OCI-LY1 (cell line): ENCODE data around the gene CCDC78.

Experiments
- H2AFZ ChIP-seq: fragments of 200-600 bp; sonication (generic), shearing (Covaris generic); 2 replicates; pipeline ENCODE4 v1.6.0; 2014; ENCODE audit warnings: antibody characterized with exemption, mild to moderate bottlenecking, low read length
- H3F3A ChIP-seq: fragments of 200-600 bp; sonication (generic), shearing (Covaris generic); 2 replicates; pipeline ENCODE4 v1.6.0; 2014; ENCODE audit warnings: mild to moderate bottlenecking, antibody characterized with exemption, low read length, moderate library complexity; ENCODE audit not compliant: insufficient read depth
- H3K27ac ChIP-seq: fragments of 200-600 bp; sonication (generic); 2 replicates; pipeline ENCODE4 v1.5.1; 2014; ENCODE audit warnings: low read length, mixed run types, mild to moderate bottlenecking, low read depth; ENCODE audit not compliant: poor library complexity, severe bottlenecking
- H3K27me3 ChIP-seq: fragments of 200-600 bp; sonication (generic); 2 replicates; pipeline ENCODE4 v1.6.0; 2014; ENCODE audit warnings: antibody characterized with exemption, mild to moderate bottlenecking, low read length, moderate library complexity; ENCODE audit not compliant: insufficient read depth
- H3K36me3 ChIP-seq: fragments of 200-600 bp; sonication (generic); 2 replicates; pipeline ENCODE4 v1.6.1; 2014; ENCODE audit warnings: mild to moderate bottlenecking, antibody characterized with exemption, low read length, moderate library complexity, mixed read lengths; ENCODE audit not compliant: insufficient read depth
- H3K4me1 ChIP-seq: fragments of 200-600 bp; sonication (generic); 2 replicates; pipeline ENCODE4 v1.5.1; 2014; ENCODE audit warnings: mild to moderate bottlenecking, low read length, moderate library complexity; ENCODE audit not compliant: insufficient read depth, severe bottlenecking
- H3K4me2 ChIP-seq: fragments of 200-600 bp; sonication (generic), shearing (Covaris generic); 2 replicates; pipeline ENCODE4 v1.6.1; 2014; ENCODE audit warnings: low read length
- H3K4me3 ChIP-seq: fragments of 200-600 bp; sonication (generic); 2 replicates; pipeline ENCODE4 v1.5.1; 2014; ENCODE audit warnings: low read length, low read depth, mild to moderate bottlenecking, mixed read lengths; ENCODE audit not compliant: poor library complexity, severe bottlenecking
- H3K79me2 ChIP-seq: fragments of 200-600 bp; shearing (Covaris generic); 2 replicates; pipeline ENCODE4 v1.6.1; 2016; ENCODE audit warnings: mixed run types, low read length, mixed read lengths; ENCODE audit not compliant: insufficient read depth
- H3K9ac ChIP-seq: fragments of 200-600 bp; sonication (generic), shearing (Covaris generic); 2 replicates; pipeline ENCODE4 v1.6.1; 2014; ENCODE audit warnings: mild to moderate bottlenecking, low read length, mixed read lengths
- H3K9me2 ChIP-seq: fragments of 200-600 bp; sonication (generic), shearing (Covaris generic); 2 replicates; pipeline ENCODE4 v1.6.1; 2014; ENCODE audit warnings: low read depth, mild to moderate bottlenecking, low read length, mixed read lengths
- H3K9me3 ChIP-seq: fragments of 200-600 bp; shearing (Covaris generic); 2 replicates; pipeline ENCODE4 v1.6.1; 2014; ENCODE audit warnings: low read length, mixed read lengths
- H4K20me1 ChIP-seq: fragments of 200-600 bp; sonication (generic), shearing (Covaris generic); 2 replicates; pipeline ENCODE4 v1.6.0; 2016; ENCODE audit warnings: mild to moderate bottlenecking, low read length; ENCODE audit not compliant: insufficient read depth
- CTCF ChIP-seq: fragments of 200-600 bp; sonication (generic), shearing (Covaris generic); IDR thresholded peaks from 2 replicates; pipeline ENCODE4 v1.5.1; 2017; ENCODE audit warnings: mild to moderate bottlenecking, antibody characterized with exemption, low read length, moderate library complexity, mixed read lengths
- EZH2 ChIP-seq: fragments of 200-600 bp; sonication (generic), shearing (Covaris generic); IDR thresholded peaks from 2 replicates; pipeline ENCODE4 v1.8.0; 2017; ENCODE audit warnings: borderline replicate concordance, mixed run types, mild to moderate bottlenecking, antibody characterized with exemption, low read length, moderate library complexity, mixed read lengths

CCDC78 gene

GRCh38 chr16:750485-750884, 24.2 kb upstream of the CCDC78 start:
- TF ChIP-seq EZH2 (no peak), CTCF (no peak)
- Histone ChIP-seq H3K4me2 (no peak overlapping the region), H2AFZ (no peak overlapping the region)

DNA sequence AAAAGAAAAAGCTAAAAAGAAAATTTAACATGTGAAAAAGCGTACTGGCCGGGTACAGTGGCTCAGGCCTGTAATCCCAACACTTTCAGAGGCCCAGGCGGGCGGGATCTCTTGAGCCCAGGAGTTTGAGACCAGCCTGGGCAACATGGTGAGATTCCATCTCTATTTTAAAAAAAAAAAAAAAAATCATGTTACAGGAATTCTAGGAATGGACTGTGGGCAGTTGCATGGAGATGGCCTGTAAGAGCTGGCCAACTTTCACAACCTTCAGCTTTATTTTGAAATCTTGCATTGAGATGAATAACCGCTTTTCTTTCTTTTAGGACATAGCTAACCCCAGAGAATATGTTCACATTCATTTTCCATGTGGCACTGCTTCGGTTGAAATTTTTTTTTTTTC, 22.8 kb upstream of the CCDC78 start:
- TF ChIP-seq EZH2 (no peak), CTCF (no peak)
- Histone ChIP-seq H3K4me3 (no peak overlapping the region), H3K4me1 (no peaks in the 10 kb centered on the region), H3K4me2 (no peak overlapping the region), H3K27ac (no peak overlapping the region), H3K9ac (no peak overlapping the region), H4K20me1 (no peaks in the 10 kb centered on the region), H3K9me2 (no peaks in the 10 kb centered on the region), H3K79me2 (no peaks in the 10 kb centered on the region), H3K27me3 (peaks cover 5% of the 10 kb centered on the region), H3F3A (no peaks in the 10 kb centered on the region), H3K9me3 (no peaks in the 10 kb centered on the region), H2AFZ (no peak overlapping the region), H3K36me3 (no peaks in the 10 kb centered on the region)

More at GRCh38 chr16:750485-750884, 24.2 kb upstream of the CCDC78 start:
- H3K79me2 ChIP-seq, result no peaks in the 10 kb centered on the region
- no peak overlapping the region for H3K27ac ChIP-seq
- H3K36me3 ChIP-seq, result no peaks in the 10 kb centered on the region
- H3K27me3 ChIP-seq, result peaks cover 5% of the 10 kb centered on the region
- H3K9me3 ChIP-seq, result no peaks in the 10 kb centered on the region
- no peaks in the 10 kb centered on the region for H3F3A ChIP-seq
- no peaks in the 10 kb centered on the region for H3K9me2 ChIP-seq
- H3K9ac ChIP-seq, result no peak overlapping the region
- no peaks in the 10 kb centered on the region for H4K20me1 ChIP-seq
- no peak overlapping the region for H3K4me3 ChIP-seq
- no peaks in the 10 kb centered on the region for H3K4me1 ChIP-seq

GRCh38 chr16:747978-748746, 21.9 kb upstream of the CCDC78 start:
- TF ChIP-seq CTCF, result no peak
- TF ChIP-seq EZH2, result no peak
- Histone ChIP-seq H3K27ac (no peak overlapping the region), H3K4me2 (no peak overlapping the region), H3K27me3 (peaks cover 5% of the 10 kb centered on the region), H3K4me3 (no peak overlapping the region), H4K20me1 (no peaks in the 10 kb centered on the region), H3K9me3 (no peaks in the 10 kb centered on the region), H3K4me1 (no peaks in the 10 kb centered on the region), H3K9ac (no peak overlapping the region), H3K9me2 (no peaks in the 10 kb centered on the region), H3F3A (no peaks in the 10 kb centered on the region), H3K36me3 (no peaks in the 10 kb centered on the region), H2AFZ (no peak overlapping the region), H3K79me2 (no peaks in the 10 kb centered on the region)
